GF-D8 (cell line): Measurements from ENCODE around the gene NFX1.
"Not testable (repeated sequence)": the region's sequence is repeated elsewhere in the genome, so short reads cannot be mapped to it uniquely, and the experiment has no call there.

ENCODE experiments used
- DNase-seq: peaks from one replicate; lab custom pipeline; 2025; lab: John Stamatoyannopoulos, UW

NFX1 gene

DNA sequence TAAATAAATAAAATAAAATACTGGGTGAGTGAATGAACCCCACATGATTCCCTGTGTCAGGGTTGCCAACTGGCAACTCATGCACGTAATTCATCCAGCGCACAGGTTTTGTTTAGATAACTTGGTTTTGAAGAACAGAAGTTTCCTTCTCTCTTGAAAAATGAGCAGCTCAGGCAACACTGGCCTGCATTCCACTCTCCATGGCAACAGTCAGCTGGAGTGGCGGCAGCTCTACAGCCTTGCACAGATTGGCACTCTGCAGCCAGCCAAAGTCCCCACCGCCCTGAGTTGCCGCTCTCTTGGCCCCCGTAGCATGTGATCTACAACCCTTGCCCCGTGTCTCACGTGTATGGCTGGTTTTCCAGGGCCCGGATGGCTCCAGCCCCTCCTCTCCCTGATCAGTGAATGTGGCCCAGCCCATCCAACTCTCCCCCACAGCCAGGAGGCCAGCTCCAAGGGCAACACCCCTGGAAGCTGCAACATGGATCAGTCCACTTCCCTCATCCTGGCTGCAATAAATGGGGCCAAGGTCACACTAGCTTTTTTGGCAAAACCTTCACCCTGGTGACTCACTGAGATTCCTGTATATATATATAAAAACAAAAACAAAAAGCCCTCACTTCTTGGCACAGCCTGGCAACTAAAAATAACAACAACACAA lies 100.9 kb downstream of the NFX1 start:
- DNase-seq, result not testable (repeated sequence)

DNA sequence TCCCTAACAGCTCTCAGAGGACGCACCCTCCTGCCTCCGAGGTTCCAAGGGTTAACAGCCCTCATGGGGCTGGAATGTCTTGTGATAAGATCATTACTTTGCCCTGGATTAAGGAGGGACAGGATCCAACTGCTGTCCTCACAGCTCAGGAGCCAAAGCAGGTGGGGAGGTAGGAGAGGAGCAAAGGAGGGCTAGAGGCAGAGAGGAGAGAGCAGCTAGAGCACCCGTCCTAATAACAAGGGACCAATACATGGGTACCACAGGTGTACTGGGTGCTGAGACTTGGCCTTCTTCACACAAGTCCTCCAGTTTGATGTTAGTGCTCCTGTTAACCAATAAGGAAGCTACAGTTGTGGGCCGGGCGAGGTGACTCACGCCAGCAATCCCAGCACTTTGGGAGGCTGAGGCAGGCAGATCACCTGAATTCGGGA lies 102.3 kb downstream of the NFX1 start:
- not testable (repeated sequence) for DNase-seq

DNA sequence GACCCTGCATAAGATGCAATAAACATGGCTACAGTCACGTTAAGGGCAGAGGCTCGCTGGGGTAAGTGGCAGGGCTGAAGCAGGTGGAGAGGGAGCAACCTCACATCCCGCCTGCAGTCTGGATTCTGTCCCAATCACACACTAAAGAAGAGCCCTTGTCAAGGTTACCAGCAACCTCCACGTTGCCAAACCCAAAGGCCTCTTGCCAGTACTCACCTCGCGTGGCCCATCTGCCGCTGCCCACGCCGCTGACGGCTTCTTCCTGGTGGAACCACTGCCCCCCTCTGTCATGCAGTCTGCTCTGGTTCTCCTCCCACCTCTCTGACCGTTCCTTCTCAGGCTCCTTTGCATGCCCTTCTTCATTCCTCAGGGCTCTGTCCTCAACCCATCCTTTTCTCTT lies 103.3 kb downstream of the NFX1 start:
- no peak for DNase-seq

DNA sequence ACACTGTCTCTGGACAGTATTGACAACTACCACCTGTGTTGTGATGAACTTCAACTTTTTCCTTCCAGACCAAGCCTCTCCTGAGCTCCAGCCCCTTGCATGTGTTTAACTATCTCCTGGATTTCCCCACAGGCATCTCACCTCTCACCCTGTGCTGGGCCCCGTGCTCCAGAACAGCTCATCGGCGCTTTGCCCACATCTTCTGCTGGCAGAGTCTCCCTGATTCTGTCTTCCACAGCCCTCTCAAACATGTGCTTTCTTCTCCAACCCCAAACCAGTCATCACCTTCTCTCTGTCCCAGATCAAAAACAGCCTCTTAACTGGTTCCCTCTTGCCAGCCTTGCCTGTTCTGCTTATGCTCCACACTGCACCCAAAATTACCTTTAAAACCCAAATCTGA lies 103.7 kb downstream of the NFX1 start:
- DNase-seq, result not testable (repeated sequence)

DNA sequence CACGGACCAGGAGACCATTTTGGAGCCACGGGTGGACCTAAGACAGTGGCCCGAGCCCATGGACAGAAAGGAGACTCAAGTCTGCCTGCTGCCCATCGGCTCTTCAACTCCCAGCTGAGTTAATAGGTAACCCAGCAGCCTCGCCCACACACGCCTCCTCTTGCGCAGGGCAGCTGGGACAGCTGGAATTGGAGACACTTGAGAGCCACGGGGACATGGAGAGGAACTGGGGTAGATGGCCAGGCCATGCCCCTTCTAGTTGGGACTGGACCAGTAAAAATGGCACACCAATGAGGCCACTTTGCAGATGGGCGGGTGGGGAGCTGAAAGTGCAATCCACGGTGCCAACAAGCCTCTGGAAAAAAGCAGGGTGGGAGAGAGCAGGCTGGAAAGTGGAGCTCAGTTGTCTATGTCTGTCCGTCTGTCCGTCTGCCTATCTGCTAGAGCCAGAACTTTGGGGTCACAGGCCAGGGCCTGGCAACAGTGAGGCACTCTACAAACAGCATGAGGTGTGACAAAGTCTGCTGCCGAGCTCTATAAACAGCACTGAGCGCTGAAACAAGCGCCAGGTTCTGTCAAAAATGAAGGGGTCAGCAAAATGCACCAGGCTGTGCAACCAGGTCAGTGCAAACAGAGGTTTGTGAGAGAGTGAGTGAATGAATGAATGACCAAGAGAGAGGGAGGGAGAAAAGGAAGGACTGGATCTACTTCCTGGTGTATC lies 105.0 kb downstream of the NFX1 start:
- DNase-seq, result not testable (repeated sequence)

DNA sequence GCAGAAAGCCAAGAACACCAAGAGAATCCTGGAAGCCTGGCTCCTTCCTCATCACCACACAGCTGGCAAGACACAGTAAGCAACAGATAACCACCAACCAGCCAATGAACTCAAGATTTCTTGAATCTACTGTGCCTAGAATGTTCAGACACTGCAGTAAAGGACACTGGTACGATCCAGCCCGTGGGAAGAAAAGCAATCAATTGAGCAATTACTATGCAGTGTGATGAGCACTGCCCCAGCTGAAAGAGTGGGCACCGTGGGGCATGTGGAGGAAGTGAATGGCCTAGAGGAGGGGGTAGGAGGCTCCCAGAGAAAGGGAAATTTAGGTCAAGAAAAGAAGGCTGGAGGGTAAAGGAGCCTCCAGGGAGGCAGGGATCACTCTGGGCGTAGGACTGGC lies 107.5 kb downstream of the NFX1 start:
- not testable (repeated sequence) for DNase-seq

DNA sequence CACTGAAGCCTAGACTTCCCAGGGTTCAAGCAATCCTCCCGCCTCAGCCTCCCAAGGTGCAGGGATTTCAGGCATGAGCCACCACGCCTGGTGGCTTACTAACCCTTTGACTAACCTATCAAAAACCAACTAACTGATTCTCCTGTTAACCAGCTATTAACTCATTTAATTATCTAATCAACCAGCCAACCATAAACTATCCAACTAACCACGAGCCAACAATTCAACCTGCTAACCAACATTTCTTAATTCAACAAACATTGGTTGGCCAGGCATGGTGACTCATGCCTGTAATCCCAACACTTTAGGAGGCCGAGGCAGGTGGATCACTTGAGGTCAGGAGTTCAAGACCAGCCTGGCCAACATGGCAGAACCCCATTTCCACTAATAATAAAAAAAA lies 108.7 kb downstream of the NFX1 start:
- not testable (repeated sequence) for DNase-seq

DNA sequence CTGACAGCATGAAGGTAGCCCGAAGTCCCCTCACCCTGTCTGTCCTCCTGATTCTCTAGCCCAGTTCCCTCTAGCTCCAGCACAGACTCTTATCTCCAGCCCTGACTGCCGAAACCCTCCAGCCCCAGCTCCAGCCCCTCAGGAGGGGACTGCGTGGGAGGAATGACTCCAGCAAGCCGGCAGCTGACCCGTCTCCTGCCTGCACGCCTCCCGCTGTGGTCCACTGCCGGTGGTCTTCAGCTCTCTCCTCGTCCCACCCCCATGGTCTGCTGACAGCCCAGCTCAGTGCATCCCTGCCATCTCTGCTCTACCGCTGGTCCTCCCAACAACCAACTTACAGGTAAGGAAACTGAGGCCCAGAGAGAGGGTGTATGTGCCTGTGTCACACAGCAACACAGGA lies 111.5 kb downstream of the NFX1 start:
- DNase-seq, result not testable (repeated sequence)

DNA sequence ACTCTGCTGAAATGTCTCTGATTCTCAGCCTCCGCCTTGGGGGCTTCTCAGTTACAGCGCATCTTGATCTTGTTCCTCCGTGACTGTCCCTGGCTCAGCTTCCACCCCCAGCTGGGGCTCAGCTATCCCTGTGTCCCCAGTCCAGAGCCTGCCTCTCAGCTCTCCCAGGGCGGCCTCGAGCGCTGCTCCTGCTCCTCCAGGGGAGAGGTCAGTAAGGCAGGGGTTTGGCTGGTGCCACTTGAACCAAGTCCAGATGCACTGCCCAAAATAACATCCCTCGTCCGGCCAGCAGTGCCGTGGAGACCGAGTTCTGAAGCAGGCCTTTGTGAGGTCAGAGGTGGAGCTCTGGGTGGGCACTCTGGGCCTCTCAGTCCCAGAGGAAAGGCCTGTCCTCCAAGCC lies 112.1 kb downstream of the NFX1 start, which contains the start of gene AQP7:
TSS of gene AQP7 (minus strand) at position 198 of the 400 bp plus-strand sequence. CDS start 1,306 bp downstream, outside the sequence.
- not testable (repeated sequence) for DNase-seq

DNA sequence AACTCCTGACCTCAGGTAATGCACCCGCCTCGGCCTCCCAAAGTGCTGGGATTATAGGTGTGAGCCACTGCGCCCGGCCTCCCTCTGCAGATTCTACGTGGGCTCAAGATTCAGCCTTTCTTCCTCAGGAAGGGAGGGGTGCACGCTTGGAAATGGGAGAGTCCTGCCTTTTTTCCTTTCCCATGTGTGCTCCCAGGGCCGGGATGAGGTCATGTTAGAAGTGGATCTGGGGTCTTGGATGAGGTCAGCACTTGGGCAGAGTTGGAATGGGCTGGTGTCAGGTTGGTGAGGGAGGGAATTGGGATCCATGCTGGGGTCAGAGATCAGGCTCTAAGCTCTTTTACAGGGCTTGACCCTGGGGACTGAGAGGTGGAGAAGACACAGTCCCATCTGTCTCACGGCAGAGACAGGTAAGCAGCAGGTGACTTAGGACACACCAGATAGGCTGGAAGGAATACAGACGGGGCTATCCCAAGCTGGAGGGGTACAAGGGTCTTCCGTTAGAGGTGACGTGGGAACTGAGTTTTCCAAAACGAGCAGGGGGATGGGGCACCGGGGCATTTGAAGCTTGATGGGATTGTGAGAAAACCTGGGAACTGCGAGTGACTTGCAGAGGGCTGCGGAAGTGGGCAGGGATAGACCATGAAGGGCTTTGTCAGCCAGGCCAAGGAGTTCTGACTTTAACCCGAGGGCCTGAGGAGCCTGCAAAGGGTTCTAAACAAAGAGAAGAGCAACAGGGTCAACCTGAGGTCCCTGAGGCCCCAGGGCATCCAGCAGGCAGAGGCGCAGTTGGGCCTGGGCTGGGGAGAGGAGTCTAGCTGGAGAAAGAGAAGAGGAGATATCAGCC lies 113.8 kb downstream of the NFX1 start:
- no peak for DNase-seq

DNA sequence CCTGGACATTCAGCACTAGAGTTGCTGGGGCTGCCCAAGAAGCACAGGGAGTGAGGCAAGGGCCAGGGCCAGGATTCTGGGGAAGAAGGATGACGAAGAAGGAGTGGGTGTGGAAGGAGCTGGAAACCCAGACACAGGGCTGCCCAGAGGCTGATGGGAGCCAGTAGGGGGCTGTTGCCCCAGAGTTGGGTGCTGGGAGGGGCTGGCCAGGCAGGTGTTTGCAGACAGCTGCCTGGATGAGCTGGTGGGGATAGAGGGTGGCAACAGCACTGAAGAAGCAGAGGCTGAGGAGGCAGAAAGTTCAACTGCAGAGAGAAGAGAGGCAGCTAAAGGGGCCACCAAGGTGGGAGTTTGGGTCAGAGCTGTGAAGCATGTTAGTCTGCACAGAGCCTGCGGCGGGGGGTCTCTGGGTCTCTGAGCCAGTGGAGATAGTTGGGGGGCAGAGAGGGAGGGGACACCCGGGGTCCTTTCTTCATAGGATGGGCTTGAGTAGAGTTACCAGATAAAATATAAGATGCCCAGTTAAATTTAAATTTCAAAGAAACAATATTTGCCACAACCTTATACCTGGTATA lies 114.6 kb downstream of the NFX1 start:
- DNase-seq, result no peak

DNA sequence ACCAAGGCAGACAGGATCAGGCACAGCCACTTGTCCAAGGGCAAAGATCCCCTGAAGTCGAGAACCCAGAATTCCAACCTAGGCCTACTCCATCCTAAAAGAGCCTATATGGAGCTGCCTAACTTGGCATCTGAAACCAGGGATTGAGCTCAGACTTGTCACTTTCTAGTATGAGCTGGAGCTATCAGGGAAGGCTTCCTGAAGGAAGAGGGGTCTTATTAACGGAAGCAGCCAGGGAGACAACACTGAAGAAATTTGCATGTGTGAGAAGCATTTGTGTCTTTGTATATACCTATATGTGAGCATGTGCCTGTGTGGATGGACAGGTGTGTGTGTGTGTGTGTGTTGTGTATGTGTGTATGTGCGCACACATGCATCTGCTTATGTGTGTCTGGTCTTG lies 116.7 kb downstream of the NFX1 start:
- no peak for DNase-seq

DNA sequence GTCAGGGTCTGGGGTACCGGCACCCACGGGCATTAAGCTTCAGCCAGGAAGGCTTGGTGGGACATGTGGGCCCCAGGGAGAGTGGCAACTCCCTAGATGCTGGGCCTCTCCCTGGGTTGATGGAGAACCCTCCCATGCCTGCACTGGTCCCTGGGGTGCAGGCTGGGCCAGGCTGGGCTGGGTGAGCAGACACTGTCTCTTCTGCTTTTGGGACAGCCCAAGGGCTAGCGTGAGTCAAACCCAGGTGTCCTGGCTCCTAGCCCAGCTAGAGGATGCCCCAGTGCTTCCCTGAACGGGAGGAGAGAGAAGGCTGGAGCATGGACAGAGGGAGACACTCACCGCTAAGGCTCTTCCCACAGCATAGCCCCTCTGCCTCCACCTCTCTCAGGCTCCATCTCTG lies 117.8 kb downstream of the NFX1 start:
- no peak for DNase-seq

DNA sequence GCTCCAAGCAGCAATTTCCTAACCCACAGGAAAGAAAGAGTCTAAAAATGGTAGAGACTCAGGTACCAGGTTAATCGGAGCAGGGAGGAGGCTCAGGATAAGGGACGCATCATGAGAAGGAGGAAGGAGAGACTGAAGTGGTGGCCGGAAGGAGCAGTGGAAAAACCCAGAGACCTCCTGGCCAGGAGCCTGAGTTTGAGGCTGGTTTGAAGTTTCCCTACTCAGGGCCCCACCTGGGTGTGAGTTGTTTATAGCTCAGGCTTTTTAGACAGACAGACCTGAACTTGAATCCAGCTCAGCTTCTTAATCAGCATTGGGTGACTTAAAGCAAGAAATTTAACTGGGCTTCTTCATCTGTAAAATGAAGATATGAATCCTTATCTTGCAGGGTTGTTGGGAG lies 124.0 kb downstream of the NFX1 start:
- no peak for DNase-seq

DNA sequence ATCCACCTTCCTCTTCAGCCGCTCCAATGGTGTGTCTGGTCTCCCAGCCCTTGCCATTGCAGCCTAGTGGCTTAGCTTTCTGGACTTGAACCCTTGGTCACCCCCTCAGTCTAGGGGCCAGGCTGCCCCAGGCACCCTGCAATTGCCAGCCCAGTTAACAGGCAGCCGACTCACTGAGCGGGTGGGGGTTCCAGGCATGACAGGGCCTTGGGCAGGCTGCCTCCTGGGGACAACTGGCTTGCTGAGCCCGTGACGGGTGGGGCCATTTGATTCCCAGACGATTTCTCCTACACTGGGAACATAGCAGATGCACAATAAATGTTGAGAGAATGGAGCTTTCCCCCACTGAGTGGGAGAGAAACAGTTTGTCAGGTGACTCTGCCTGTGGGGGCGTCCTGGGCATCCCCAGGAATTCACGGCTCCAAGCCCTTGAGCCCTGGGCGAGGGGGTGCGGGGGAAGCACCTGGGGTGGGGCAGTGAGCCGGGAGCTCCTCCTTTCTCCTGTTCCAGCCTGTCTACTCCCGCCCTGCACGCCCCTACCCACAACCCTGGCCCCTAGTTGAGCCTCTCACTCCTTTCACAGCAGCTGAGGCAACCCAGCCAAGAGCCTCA lies 124.7 kb downstream of the NFX1 start:
- DNase-seq, result no peak

DNA sequence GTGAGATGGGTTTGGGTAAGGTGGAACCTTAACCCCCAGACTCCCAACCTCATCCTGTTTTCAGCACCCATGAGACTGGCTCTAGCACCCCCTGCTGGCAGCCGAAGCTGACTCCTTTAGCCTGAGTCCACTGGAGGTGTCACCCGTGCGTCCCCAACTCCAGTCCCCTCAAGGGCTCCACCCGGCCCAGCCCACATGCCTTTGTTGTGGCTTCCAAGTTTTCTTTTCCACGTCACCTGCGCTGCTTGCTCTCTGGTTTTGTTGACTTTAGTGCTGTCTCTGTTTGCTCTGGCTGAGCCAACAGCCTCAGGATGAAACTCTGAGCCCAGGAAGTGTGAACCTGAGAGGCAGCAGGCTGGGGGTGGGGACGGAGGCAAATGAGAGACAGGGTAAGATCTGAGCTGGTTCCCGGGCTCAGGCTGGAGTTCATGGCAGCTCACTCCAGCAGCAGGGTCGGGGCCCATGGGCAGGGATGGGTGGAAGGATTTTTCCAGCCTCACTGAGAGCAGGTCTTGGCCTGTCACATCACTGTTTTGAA lies 125.3 kb downstream of the NFX1 start:
- no peak for DNase-seq

DNA sequence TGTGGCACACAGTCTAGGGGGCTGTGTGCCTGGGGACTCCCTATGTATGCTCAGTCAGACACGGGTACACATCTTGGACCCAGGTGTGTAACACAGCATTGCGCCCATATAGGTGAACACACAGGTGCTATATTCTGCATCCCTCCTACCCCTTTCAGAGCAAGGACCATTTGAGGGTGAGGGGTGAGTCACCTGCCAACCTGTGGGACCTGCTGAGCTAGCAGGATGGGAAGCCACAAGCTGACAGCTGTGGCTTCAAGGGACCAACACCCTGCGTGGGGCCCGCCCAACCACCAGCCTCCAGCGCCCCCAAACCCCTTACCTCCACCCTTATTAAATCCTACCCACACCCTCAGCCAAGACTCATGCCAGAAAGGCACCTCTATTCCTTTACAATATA lies 126.7 kb downstream of the NFX1 start:
- no peak for DNase-seq

DNA sequence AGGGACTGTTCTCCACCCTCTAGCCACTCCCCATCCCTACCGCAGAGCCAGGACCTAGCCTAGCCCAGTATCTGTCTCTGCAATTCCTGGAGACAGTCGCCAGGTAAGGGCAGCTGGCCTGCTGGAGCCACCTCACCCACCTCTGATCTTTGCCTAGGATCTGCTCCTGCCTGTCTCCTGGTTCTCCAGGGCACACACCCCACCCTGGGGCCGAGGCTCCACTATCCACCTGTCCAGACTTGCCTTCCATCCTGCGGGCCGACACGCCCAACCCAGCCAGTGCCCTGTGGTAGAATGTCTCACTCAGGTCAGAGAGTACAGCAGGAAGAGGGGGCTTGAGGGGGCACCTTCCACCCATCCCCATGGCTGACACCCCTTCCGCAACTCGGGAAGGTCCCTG lies 127.8 kb downstream of the NFX1 start:
- DNase-seq, result no peak

DNA sequence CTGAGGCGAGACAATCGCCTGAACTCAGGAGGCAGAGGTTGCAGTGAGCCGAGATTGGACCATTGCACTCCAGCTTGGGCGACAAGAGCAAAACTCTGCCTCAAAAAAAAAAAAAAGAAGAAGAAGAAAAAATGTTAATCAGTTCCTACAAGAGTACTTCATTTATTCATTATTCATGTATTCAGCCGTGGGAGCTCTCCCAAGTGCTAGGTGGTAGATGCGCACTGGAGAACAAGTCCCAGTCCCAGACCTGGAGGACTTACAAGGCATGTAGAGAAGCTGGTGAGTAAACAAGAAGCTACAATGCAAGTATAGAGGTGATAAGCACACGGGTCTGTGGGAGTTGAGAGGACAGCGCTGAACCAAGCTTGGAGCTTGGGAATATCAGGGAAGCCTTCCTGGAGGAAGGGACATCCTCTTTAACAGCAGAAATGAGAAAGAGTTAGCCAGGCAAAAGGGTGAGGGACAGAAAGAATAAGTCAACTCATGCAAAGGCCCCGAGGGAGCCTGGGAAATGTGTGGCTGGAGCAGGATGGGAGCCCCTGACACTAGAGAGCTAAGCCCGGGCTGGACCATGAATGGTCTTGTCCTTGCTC lies 129.5 kb downstream of the NFX1 start:
- no peak for DNase-seq
